ENCODE data around the gene SEZ6L. TPM values are rescaled to one million over a fixed set of nuclear protein-coding genes. Genes with fewer than 3 reads are reported as not detected.
"Not testable (repeated sequence)": the region's sequence is repeated elsewhere in the genome, so short reads cannot be mapped to it uniquely, and the experiment has no call there.

Gene SEZ6L
- total RNA-seq, 4 donors from 2014 or later = under 0.01 TPM; not detected in 3

DNA sequence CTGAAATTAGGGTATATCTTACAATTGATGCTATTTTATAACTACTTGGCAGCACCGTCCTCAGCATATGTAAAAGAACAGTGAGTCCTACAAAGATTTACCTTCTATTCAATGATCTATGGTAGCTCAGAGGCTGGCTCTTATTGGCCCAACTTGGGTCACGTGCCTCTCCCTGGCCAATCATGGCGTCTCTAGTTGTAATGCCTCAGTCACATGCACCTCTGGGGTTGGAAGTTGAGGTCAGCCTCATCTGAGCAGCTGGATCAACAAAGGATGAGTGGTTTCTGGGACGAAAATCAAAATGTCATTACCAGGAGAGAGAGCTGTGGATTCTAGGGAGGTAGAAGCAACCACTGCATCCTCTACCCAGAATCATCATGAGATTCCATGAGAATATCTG lies 236.9 kb downstream of the SEZ6L start:
- TF ChIP-seq, protein P1, sequence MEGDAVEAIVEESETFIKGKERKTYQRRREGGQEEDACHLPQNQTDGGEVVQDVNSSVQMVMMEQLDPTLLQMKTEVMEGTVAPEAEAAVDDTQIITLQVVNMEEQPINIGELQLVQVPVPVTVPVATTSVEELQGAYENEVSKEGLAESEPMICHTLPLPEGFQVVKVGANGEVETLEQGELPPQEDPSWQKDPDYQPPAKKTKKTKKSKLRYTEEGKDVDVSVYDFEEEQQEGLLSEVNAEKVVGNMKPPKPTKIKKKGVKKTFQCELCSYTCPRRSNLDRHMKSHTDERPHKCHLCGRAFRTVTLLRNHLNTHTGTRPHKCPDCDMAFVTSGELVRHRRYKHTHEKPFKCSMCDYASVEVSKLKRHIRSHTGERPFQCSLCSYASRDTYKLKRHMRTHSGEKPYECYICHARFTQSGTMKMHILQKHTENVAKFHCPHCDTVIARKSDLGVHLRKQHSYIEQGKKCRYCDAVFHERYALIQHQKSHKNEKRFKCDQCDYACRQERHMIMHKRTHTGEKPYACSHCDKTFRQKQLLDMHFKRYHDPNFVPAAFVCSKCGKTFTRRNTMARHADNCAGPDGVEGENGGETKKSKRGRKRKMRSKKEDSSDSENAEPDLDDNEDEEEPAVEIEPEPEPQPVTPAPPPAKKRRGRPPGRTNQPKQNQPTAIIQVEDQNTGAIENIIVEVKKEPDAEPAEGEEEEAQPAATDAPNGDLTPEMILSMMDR (IDR thresholded peaks at IDR 0.05) = no peak
- no peak for TF ChIP-seq POLR2A (IDR thresholded peaks at IDR 0.05)
- DNase-seq = no peak
- Histone ChIP-seq H3K9me3 (no peaks in the 10 kb centered on the region), H3K4me1 (no peaks in the 10 kb centered on the region), H3K4me3 (no peak overlapping the region), H3K27ac (no peak overlapping the region), H3K36me3 (no peaks in the 10 kb centered on the region), H3K27me3 (peaks cover 0 to 81% (median 0%) of the 10 kb centered on the region in 4 donors)
- WGBS, 2 donors = 66 to 86% methylated on average over 4 of the region's 4 CpGs
- intact Hi-C loops (cut with DNase I) = no loop called here

DNA sequence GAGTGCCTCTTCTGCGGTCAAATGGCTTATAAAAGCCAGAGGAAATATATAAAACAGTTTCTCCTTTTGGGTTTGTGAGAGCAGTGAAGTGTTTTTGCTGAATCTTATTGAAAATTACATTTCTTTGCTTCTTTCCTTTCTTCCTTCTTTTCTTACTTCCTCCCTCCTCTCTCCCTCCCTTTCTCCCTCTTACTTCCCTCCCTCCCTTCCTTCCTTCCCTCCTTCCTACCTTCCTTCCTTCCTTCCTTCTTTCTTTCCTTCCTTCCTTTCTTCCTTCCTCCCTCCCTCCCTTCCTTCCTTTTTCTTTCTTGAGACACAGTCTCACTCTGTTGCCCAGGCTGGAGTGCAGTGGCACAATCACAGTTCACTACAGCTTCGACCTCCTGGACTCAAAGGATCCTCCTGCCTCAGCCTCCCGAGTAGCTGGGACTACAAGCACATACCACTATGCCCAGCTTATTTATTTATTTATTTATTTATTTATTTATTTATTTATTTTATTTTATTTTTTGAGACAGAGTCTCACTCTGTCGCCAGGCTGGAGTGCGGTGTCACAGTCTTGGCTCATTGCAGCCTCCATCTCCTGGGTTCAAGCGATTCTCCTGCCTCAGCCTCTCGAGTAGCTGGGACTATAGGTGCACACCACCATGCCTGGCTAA lies 239.4 kb downstream of the SEZ6L start:
- intact Hi-C loops (cut with DNase I); H3K27ac ChIP-seq; H3K36me3 ChIP-seq; H3K9me3 ChIP-seq; H3K4me1 ChIP-seq; DNase-seq; H3K4me3 ChIP-seq: not testable (repeated sequence)
- H3K27me3 ChIP-seq = peaks cover 0 to 90% (median 0%) of the 10 kb centered on the region in 4 donors
- WGBS, 2 donors = 85 to 87% methylated on average over 7 of the region's 7 CpGs

DNA sequence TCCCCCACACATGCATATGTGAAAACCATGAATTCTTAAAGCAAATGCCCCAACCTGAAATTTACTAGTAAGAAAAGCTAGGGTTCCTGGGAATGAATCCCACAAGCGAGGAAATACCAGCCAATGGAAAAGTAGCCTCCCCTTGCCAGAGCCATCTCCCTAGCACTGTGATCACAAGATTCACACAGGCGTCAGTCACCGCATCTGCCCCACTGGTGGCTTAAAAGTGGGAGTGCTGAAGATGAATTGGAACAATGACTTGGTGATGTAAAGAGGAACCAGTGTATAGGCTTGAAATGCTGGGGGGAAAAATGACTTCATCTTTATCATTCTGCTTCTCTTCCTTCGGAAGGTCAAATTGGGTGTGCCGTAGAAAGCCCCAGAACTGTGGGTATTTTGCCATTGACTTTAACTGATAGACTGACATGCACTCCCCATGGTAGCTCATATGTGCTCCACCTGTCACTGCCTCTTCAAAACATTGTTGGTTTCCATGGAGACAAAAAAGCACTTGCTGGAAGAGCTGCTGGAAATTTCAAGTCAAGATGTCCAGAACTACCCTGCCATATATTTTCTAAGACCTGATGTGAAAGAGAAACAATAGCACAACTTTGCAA lies 240.6 kb downstream of the SEZ6L start:
- DNase-seq = no peak
- Histone ChIP-seq H3K4me1 (no peaks in the 10 kb centered on the region), H3K27me3 (peaks cover 0 to 89% (median 0%) of the 10 kb centered on the region in 4 donors), H3K36me3 (no peaks in the 10 kb centered on the region), H3K4me3 (no peak overlapping the region), H3K9me3 (no peaks in the 10 kb centered on the region), H3K27ac (no peak overlapping the region)
- intact Hi-C loops (cut with DNase I) = no loop called here
- TF ChIP-seq POLR2A (IDR thresholded peaks at IDR 0.05) = no peak
- TF ChIP-seq, protein P1 (IDR thresholded peaks at IDR 0.05) = no peak
- WGBS, 2 donors = 50 to 54% methylated on average over 4 to 5 of the region's 5 CpGs

DNA sequence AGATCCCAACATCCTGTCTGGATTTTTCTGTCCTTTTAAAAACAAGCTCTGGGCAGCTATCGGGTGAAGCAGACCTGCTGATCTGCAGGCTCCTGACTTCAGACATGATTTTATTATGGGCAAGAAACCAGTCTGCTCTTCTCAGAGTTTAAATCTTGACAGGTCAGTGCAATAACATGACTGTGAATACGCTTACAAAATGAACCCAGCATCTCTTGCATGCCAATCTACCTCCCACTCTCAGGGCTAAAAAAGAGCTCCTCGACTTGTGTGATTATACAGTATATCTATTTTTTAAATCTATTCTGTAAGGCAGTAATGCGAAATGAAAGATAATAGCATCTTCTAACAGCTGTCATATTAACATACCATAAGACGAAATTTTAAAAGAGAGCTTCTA lies 241.1 kb downstream of the SEZ6L start:
- no peak for TF ChIP-seq POLR2A (IDR thresholded peaks at IDR 0.05)
- TF ChIP-seq, protein P1 (IDR thresholded peaks at IDR 0.05) = no peak
- Histone ChIP-seq H3K27me3 (peaks cover 0 to 89% (median 0%) of the 10 kb centered on the region in 4 donors), H3K27ac (no peak overlapping the region), H3K36me3 (no peaks in the 10 kb centered on the region), H3K4me1 (no peaks in the 10 kb centered on the region), H3K4me3 (no peak overlapping the region), H3K9me3 (no peaks in the 10 kb centered on the region)
- intact Hi-C loops (cut with DNase I) = no loop called here
- no peak for DNase-seq
- WGBS, 2 donors = 68 to 73% methylated on average over 5 of the region's 5 CpGs

DNA sequence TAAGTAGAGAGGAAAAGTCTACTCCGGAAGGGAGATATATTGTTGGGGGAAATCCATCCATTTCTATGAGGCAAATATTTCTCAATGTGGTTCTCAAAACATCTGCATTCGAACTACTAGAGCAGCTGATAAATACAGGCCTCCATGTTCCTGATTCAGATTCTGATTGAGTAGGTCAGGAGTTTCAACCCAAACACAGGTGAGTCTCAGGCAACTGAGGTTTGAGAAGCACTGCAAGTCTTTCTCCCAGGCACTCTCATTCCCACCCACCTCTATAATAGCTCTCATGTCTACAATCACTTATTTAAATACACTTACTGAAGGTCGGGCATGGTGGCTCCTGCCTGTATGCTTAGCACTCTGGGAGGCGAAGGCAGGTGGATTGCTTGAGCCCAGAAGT lies 245.1 kb downstream of the SEZ6L start:
- TF ChIP-seq, protein P1 (IDR thresholded peaks at IDR 0.05) = no peak
- TF ChIP-seq POLR2A (IDR thresholded peaks at IDR 0.05) = no peak
- Histone ChIP-seq H3K36me3 (no peaks in the 10 kb centered on the region), H3K4me1 (peaks cover 0 to 10% (median 0%) of the 10 kb centered on the region in 3 donors), H3K27ac (no peak overlapping the region), H3K9me3 (no peaks in the 10 kb centered on the region), H3K27me3 (peaks cover 0 to 89% (median 0%) of the 10 kb centered on the region in 4 donors), H3K4me3 (no peak overlapping the region)
- DNase-seq = no peak
- 81 to 90% methylated on average over 4 of the region's 4 CpGs for WGBS, 2 donors
- intact Hi-C loops (cut with DNase I) = no loop called here
